HepG2 (cell line): ENCODE measurements around the gene TMX4. TPM values are rescaled to one million over a fixed set of nuclear protein-coding genes. Genes with fewer than 3 reads are reported as not detected.
A peak's percentile ranks its signal among the peaks of the same experiment; 100 is the strongest.

ENCODE experiments used
- AGO1 ChIP-seq: fragments of 200-400 bp; formaldehyde crosslinking; IDR thresholded peaks from 2 replicates; pipeline ENCODE4 v1.6.1; 2017; ENCODE audit warnings: mild to moderate bottlenecking, low read depth, low read length, moderate library complexity; ENCODE audit not compliant: poor library complexity, severe bottlenecking
- CC2D1A ChIP-seq: sonication (generic); formaldehyde crosslinking; IDR thresholded peaks from 2 replicates; pipeline ENCODE4 v1.8.1; 2023; ENCODE audit warnings: mild to moderate bottlenecking, missing genetic modification reagents
- CEBPB ChIP-seq: IDR thresholded peaks from 2 replicates; pipeline ENCODE4 v1.6.1; 2011; ENCODE audit warnings: low read depth, low read length, improper control_type of control experiment, borderline replicate concordance
- SP1 ChIP-seq, 2 experiments: fragments of 450-650 bp in 1 of 2; sonication (generic) in 1 of 2; formaldehyde crosslinking in 1 of 2; IDR thresholded peaks; 2 replicates each; pipeline versions ENCODE4 v1.4.0 to v1.6.1; 2016 to 2020; ENCODE audit warnings: missing genetic modification reagents in 1 of 2
- ZFP41 ChIP-seq: sonication (generic); formaldehyde crosslinking; IDR thresholded peaks from 2 replicates; pipeline ENCODE4 v1.4.0; 2020; ENCODE audit warnings: mild to moderate bottlenecking, missing genetic modification reagents, borderline replicate concordance
- ZNF225 ChIP-seq: sonication (generic); formaldehyde crosslinking; IDR thresholded peaks from 2 replicates; pipeline ENCODE4 v1.4.0; 2020; ENCODE audit warnings: mild to moderate bottlenecking, missing genetic modification reagents
- ZNF510 ChIP-seq: sonication (generic); formaldehyde crosslinking; IDR thresholded peaks from 2 replicates; pipeline ENCODE4 v1.4.0; 2020; ENCODE audit warnings: low read depth, mild to moderate bottlenecking, missing genetic modification reagents
- ZNF570 ChIP-seq: sonication (generic); formaldehyde crosslinking; IDR thresholded peaks from 2 replicates; pipeline ENCODE4 v1.4.0; 2020; ENCODE audit warnings: mild to moderate bottlenecking, missing genetic modification reagents, borderline replicate concordance
- ZNF670 ChIP-seq: sonication (generic); formaldehyde crosslinking; IDR thresholded peaks from 2 replicates; pipeline ENCODE4 v1.8.0; 2022; ENCODE audit warnings: mild to moderate bottlenecking, missing genetic modification reagents, borderline replicate concordance
- polyA plus RNA-seq, 8 experiments: library from polyadenylated mRNA; depleted of rRNA in 3 of 8; stranded (reverse) in 7 of 8; unstranded in 1 of 8; fragments of >200 nt; fragmentation: Illumina TruSeq in 4 of 8; extraction: Trizol in 4 of 8; gene quantifications; 2 replicates each; pipeline versions ENCODE4 v1.2.1 to v1.2.3, GENCODE V29; 2011 to 2016; ENCODE audit warnings: low read depth in 4 of 8, missing spikeins in 1 of 8, mixed read lengths in 1 of 8; ENCODE audit not compliant: insufficient read depth in 1 of 8
- total RNA-seq, 5 experiments: library from RNA; depleted of rRNA; stranded (reverse); fragments of >200 nt; fragmentation: Illumina TruSeq; extraction: Trizol; gene quantifications; 2 replicates each; pipeline ENCODE4 v1.2.3, GENCODE V29; 2016; ENCODE audit warnings: low read depth in 1 of 5
- TF ChIP-seq, protein P1 (sequence below): IDR thresholded peaks from 2 replicates; pipeline ENCODE4 v1.6.1; 2012; ENCODE audit warnings: low read depth, low read length, improper control_type of control experiment
- TF ChIP-seq, protein P2 (sequence below): sonication (generic); formaldehyde crosslinking; IDR thresholded peaks from 2 replicates; pipeline ENCODE4 v1.4.0; 2020; ENCODE audit warnings: missing genetic modification reagents, borderline replicate concordance
- TF ChIP-seq, protein P3 (sequence below): sonication (generic); formaldehyde crosslinking; IDR thresholded peaks from 2 replicates; pipeline ENCODE4 v1.4.0; 2020; ENCODE audit warnings: missing genetic modification reagents, borderline replicate concordance
- TF ChIP-seq, protein P4 (sequence below): IDR thresholded peaks from 2 replicates; pipeline ENCODE4 v1.6.1; 2016; ENCODE audit warnings: missing genetic modification reagents, missing compliant biosample characterization
- TF ChIP-seq, protein P5 (sequence below): sonication (generic); formaldehyde crosslinking; IDR thresholded peaks from 2 replicates; pipeline ENCODE4 v1.4.0; 2020; ENCODE audit warnings: missing genetic modification reagents
- TF ChIP-seq, protein P6 (sequence below): sonication (generic); formaldehyde crosslinking; IDR thresholded peaks from 2 replicates; pipeline ENCODE4 v1.5.1; 2020; ENCODE audit warnings: mild to moderate bottlenecking, missing genetic modification reagents, moderate library complexity

Gene TMX4
- total and polyA plus RNA-seq, 2 of the 13 experiments (the other 11 are each of a cell fraction or from before 2014, with no cell fraction given): 7.6 to 21.4 TPM

DNA sequence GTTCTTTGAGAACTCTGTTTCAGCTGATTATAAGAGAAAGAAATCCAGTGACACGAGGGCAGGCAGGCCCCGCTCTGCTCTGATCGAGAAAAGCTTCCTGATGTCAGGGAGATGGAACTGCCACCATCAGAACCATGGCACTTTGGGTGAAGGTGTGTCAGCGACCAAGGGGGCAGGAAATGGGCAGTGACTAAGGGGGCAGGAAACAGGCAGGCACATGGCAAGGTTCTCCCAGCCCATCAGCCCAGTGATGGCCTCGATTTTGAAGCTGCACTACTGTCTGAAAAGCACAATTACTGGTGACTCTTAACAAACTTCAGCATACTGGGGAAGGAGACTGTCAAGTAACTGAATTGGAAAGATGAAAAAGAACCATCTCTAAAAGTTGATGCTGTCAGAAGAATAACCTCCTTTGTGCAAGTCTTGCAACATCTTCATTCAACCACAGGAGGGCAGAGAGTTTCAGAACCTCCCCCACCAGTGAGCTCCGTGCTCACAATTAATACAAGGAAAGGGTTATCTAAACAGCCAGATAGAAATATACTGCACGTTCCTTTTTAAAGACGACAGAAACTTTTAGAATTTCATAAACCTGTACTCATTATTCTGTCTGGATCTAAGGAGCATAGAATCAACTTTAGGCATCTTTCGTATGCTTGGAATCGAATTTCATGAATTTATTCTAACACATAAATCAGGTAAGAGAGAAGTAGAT lies 39.1 kb downstream of the TMX4 start (continued):
- TF ChIP-seq ZNF570: no peak
- no peak for TF ChIP-seq ZFP41
- TF ChIP-seq, protein P1, sequence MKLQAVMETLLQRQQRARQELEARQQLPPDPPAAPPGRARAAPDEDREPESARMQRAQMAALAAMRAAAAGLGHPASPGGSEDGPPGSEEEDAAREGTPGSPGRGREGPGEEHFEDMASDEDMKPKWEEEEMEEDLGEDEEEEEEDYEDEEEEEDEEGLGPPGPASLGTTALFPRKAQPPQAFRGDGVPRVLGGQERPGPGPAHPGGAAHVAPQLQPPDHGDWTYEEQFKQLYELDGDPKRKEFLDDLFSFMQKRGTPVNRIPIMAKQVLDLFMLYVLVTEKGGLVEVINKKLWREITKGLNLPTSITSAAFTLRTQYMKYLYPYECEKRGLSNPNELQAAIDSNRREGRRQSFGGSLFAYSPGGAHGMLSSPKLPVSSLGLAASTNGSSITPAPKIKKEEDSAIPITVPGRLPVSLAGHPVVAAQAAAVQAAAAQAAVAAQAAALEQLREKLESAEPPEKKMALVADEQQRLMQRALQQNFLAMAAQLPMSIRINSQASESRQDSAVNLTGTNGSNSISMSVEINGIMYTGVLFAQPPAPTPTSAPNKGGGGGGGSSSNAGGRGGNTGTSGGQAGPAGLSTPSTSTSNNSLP: peak; percentile 77
- no peak for TF ChIP-seq AGO1
- TF ChIP-seq, protein P2, sequence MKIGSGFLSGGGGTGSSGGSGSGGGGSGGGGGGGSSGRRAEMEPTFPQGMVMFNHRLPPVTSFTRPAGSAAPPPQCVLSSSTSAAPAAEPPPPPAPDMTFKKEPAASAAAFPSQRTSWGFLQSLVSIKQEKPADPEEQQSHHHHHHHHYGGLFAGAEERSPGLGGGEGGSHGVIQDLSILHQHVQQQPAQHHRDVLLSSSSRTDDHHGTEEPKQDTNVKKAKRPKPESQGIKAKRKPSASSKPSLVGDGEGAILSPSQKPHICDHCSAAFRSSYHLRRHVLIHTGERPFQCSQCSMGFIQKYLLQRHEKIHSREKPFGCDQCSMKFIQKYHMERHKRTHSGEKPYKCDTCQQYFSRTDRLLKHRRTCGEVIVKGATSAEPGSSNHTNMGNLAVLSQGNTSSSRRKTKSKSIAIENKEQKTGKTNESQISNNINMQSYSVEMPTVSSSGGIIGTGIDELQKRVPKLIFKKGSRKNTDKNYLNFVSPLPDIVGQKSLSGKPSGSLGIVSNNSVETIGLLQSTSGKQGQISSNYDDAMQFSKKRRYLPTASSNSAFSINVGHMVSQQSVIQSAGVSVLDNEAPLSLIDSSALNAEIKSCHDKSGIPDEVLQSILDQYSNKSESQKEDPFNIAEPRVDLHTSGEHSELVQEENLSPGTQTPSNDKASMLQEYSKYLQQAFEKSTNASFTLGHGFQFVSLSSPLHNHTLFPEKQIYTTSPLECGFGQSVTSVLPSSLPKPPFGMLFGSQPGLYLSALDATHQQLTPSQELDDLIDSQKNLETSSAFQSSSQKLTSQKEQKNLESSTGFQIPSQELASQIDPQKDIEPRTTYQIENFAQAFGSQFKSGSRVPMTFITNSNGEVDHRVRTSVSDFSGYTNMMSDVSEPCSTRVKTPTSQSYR (CRISPR knock-in tag): peak; percentile 90
- TF ChIP-seq, protein P3, sequence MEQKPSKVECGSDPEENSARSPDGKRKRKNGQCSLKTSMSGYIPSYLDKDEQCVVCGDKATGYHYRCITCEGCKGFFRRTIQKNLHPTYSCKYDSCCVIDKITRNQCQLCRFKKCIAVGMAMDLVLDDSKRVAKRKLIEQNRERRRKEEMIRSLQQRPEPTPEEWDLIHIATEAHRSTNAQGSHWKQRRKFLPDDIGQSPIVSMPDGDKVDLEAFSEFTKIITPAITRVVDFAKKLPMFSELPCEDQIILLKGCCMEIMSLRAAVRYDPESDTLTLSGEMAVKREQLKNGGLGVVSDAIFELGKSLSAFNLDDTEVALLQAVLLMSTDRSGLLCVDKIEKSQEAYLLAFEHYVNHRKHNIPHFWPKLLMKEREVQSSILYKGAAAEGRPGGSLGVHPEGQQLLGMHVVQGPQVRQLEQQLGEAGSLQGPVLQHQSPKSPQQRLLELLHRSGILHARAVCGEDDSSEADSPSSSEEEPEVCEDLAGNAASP (CRISPR knock-in tag): 0 out of 2 replicates have a peak, but pooled peaks have one; percentile 13
- TF ChIP-seq, protein P4, sequence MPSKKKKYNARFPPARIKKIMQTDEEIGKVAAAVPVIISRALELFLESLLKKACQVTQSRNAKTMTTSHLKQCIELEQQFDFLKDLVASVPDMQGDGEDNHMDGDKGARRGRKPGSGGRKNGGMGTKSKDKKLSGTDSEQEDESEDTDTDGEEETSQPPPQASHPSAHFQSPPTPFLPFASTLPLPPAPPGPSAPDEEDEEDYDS (CRISPR knock-in tag): 0 out of 2 replicates have a peak, but pooled peaks have one; percentile 12
- TF ChIP-seq ZNF225 (CRISPR knock-in tag): 0 out of 2 replicates have a peak, but pooled peaks have one; percentile 29
- TF ChIP-seq, protein P5, sequence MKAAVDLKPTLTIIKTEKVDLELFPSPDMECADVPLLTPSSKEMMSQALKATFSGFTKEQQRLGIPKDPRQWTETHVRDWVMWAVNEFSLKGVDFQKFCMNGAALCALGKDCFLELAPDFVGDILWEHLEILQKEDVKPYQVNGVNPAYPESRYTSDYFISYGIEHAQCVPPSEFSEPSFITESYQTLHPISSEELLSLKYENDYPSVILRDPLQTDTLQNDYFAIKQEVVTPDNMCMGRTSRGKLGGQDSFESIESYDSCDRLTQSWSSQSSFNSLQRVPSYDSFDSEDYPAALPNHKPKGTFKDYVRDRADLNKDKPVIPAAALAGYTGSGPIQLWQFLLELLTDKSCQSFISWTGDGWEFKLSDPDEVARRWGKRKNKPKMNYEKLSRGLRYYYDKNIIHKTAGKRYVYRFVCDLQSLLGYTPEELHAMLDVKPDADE: 0 out of 2 replicates have a peak, but pooled peaks have one; percentile 16
- 0 out of 2 replicates have a peak, but pooled peaks have one; percentile 37 for TF ChIP-seq CC2D1A (CRISPR knock-in tag)
- peak; percentile 96 for TF ChIP-seq CEBPB
- peak; percentile 87; the same call in 1 of the 2 replicates for TF ChIP-seq ZNF510 (CRISPR knock-in tag)
- TF ChIP-seq SP1 (IDR thresholded peaks at IDR 0.05): no peak
- peak; percentile 12; the same call in 1 of the 2 replicates for TF ChIP-seq SP1 (CRISPR knock-in tag; IDR thresholded peaks at IDR 0.05)
- 0 out of 2 replicates have a peak, but pooled peaks have one; percentile 39 for TF ChIP-seq ZNF670
- TF ChIP-seq, protein P6, sequence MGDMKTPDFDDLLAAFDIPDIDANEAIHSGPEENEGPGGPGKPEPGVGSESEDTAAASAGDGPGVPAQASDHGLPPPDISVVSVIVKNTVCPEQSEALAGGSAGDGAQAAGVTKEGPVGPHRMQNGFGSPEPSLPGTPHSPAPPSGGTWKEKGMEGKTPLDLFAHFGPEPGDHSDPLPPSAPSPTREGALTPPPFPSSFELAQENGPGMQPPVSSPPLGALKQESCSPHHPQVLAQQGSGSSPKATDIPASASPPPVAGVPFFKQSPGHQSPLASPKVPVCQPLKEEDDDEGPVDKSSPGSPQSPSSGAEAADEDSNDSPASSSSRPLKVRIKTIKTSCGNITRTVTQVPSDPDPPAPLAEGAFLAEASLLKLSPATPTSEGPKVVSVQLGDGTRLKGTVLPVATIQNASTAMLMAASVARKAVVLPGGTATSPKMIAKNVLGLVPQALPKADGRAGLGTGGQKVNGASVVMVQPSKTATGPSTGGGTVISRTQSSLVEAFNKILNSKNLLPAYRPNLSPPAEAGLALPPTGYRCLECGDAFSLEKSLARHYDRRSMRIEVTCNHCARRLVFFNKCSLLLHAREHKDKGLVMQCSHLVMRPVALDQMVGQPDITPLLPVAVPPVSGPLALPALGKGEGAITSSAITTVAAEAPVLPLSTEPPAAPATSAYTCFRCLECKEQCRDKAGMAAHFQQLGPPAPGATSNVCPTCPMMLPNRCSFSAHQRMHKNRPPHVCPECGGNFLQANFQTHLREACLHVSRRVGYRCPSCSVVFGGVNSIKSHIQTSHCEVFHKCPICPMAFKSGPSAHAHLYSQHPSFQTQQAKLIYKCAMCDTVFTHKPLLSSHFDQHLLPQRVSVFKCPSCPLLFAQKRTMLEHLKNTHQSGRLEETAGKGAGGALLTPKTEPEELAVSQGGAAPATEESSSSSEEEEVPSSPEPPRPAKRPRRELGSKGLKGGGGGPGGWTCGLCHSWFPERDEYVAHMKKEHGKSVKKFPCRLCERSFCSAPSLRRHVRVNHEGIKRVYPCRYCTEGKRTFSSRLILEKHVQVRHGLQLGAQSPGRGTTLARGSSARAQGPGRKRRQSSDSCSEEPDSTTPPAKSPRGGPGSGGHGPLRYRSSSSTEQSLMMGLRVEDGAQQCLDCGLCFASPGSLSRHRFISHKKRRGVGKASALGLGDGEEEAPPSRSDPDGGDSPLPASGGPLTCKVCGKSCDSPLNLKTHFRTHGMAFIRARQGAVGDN (CRISPR knock-in tag): peak; percentile 20; the same call in 1 of the 2 replicates
